Choroid plexus epithelial cell (primary cell): ENCODE results near the gene LSM14A.

Experiments
- DNase-seq: peaks from one replicate; pipeline ENCODE4 v3.0.0-alpha.2; 2010; ENCODE audit warnings: low read depth
- H3K4me3 ChIP-seq: 2 replicates; pipeline ENCODE4 v1.5.1; 2011; ENCODE audit warnings: low read depth, mild to moderate bottlenecking, control low read depth, low read length, moderate library complexity
- TF ChIP-seq, protein P1 (sequence below): conservative IDR thresholded peaks from 2 replicates; pipeline ENCODE4 v1.5.1; 2011; ENCODE audit warnings: low read depth, mild to moderate bottlenecking, control low read depth, inconsistent platforms, low read length, moderate library complexity

Gene LSM14A

GRCh38 chr19:34225659-34226015 is 53.3 kb downstream of the LSM14A start:
- TF ChIP-seq, protein P1, sequence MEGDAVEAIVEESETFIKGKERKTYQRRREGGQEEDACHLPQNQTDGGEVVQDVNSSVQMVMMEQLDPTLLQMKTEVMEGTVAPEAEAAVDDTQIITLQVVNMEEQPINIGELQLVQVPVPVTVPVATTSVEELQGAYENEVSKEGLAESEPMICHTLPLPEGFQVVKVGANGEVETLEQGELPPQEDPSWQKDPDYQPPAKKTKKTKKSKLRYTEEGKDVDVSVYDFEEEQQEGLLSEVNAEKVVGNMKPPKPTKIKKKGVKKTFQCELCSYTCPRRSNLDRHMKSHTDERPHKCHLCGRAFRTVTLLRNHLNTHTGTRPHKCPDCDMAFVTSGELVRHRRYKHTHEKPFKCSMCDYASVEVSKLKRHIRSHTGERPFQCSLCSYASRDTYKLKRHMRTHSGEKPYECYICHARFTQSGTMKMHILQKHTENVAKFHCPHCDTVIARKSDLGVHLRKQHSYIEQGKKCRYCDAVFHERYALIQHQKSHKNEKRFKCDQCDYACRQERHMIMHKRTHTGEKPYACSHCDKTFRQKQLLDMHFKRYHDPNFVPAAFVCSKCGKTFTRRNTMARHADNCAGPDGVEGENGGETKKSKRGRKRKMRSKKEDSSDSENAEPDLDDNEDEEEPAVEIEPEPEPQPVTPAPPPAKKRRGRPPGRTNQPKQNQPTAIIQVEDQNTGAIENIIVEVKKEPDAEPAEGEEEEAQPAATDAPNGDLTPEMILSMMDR: no peak
- no peak overlapping the region for H3K4me3 ChIP-seq
- DNase-seq: peak; percentile 42

DNA sequence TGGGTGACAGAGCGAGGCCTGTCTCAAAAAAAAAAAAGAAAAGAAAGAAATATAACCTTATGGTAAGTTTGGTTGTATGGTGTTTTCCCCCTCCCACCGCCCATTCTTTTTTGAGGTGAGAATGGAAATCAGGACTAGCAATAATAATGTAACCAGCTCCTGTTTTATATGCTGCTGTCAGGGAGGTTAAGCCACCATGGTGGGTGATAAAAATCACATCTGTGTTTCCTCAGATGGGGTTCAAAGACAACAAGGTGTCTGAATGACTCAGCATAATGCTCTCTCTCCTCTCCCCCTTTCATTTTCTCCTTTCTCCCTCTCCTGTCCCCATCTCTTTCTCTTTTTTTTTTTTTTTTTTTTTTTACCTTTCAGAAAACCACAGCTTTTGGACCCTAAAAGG is 53.7 kb downstream of the LSM14A start:
- H3K4me3 ChIP-seq: no peak overlapping the region
- DNase-seq: no peak
- TF ChIP-seq, protein P1: no peak

GRCh38 chr19:34228347-34228746 is 56.0 kb downstream of the LSM14A start:
- H3K4me3 ChIP-seq: no peak overlapping the region
- no peak for DNase-seq
- TF ChIP-seq, protein P1: no peak

- TF ChIP-seq, protein P1: no peak
- no peak for DNase-seq
- H3K4me3 ChIP-seq: no peak overlapping the region
These were observed 56.5 kb downstream of the LSM14A start for GRCh38 chr19:34228762-34229161.

DNA sequence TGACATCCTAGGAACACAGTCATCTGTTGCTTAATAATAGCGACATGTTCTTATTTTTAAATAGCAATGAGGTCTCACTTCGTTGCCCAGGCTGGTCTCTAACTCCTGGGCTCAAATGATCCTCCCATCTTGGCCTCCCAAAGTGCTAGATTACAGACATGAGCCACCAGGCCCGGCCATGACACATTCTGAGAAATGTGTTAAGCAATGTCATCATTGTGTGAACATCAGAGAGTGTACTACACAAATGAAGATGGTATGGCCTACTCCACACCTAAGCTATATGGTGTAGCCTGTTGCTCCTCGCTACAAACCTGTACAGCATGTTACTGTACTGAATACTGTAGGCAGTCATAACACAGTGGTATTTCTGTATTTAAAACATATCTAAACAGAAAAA is 57.4 kb downstream of the LSM14A start:
- no peak overlapping the region for H3K4me3 ChIP-seq
- TF ChIP-seq, protein P1: no peak
- no peak for DNase-seq

DNA sequence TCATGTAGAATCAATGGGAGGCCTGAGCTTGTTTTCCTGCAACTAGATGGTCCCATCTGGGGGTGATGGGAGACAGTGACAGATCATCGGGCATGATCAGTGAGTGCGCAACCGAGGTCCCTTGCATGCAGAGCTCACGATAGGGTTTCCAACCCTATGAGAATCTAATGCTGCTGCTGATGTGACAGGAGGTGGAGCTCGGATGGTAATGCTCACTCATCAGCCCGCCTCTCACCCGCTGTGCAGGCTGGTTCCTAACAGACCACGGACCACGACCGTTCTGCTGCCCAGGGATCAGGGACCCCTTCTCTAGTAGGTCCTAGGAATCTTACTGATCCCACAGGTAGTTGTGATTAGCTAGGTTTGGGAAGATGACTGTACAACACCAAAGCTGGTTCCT is 58.5 kb downstream of the LSM14A start:
- no peak overlapping the region for H3K4me3 ChIP-seq
- DNase-seq: no peak
- TF ChIP-seq, protein P1: no peak

DNA sequence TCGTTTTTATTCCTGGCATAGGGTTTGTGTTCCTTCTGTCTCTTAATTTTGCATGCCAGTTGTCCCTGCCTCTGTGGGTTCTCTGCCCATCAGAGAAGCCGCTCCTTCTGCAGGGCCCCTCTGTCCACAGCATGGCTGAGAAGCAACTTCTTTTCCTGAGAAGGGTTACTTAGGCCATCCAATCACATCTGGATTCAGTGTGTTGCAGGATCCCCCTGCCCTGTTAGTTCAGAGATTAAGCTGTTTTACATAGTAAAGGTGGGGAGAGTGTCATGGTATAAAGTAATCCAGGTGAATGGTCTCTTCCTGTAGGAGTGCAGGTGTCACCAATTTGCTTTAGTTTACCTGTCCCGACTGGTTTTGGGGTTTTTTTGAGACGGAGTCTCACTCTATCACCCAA is 59.1 kb downstream of the LSM14A start:
- H3K4me3 ChIP-seq: no peak overlapping the region
- TF ChIP-seq, protein P1: no peak
- DNase-seq: no peak
